K562 (cell line): Measurements from ENCODE around the gene PARS2. TPM values are rescaled to one million over a fixed set of nuclear protein-coding genes. Genes with fewer than 3 reads are reported as not detected.

ENCODE experiments used
- ATAC-seq: fragments of 200-7000 bp; cut with Tn5 transposase; 3 replicates; pipeline ENCODE4 v1.9.1; 2020; ENCODE audit warnings: moderate library complexity
- BruUV-seq: library from RNA; stranded (reverse); fragments of 400-500 nt; replicated peaks from 2 replicates; lab custom pipeline; 2021; lab: Mats Ljungman, UMichigan
- CTCF ChIA-PET: fragments of 300-600 bp; formaldehyde crosslinking; extraction: SDS; loops from one replicate; lab custom pipeline; 2021; ENCODE audit warnings: low intra/inter-chr PET ratio; lab: Yijun Ruan, JAX
- POLR2A ChIA-PET: fragments of 300-600, 350-650 bp; sonication (Branson Sonifier 250); formaldehyde crosslinking; extraction: SDS; loops from one replicate; lab custom pipeline; 2021; ENCODE audit warnings: antibody characterized with exemption, inconsistent platforms; lab: Yijun Ruan, JAX
- DNase-seq, 4 experiments: peaks; one replicate each; pipeline versions ENCODE4 v3.0.0 to v3.0.0-alpha.2; 2011 to 2018; ENCODE audit warnings: low spot score in 3 of 4, mixed read lengths in 3 of 4; ENCODE audit errors: extremely low read depth in 1 of 4
- FAIRE-seq: peaks from 2 replicates; lab custom pipeline; 2011; peaks lifted over from hg19 to GRCh38; lab: Jason Lieb, UNC
- H2AFZ ChIP-seq: 2 replicates; pipeline ENCODE4 v1.6.0; 2011; ENCODE audit warnings: low read depth, low read length, control low read depth, inconsistent platforms
- H3K27ac ChIP-seq: fragments of 200-600 bp; 3 replicates; pipeline ENCODE4 v1.8.0; 2011; ENCODE audit warnings: low read depth, mild to moderate bottlenecking, control low read depth, inconsistent platforms, low read length, moderate library complexity, mixed read lengths; ENCODE audit errors: extremely low read depth
- H3K27me3 ChIP-seq, 2 experiments: fragments of 300-600 bp in 1 of 2; 2 replicates in 1 of 2; 3 replicates in 1 of 2; pipeline versions ENCODE4 v1.6.0 to v1.8.0; 2011; ENCODE audit warnings: inconsistent platforms in 2 of 2, low read length in 2 of 2, mild to moderate bottlenecking in 1 of 2, mixed read lengths in 1 of 2, moderate library complexity in 1 of 2; ENCODE audit not compliant: control insufficient read depth in 2 of 2, insufficient read depth in 2 of 2
- H3K36me3 ChIP-seq: fragments of 300-600 bp; 3 replicates; pipeline ENCODE4 v1.8.0; 2011; ENCODE audit warnings: mild to moderate bottlenecking, low read length, inconsistent platforms; ENCODE audit not compliant: control insufficient read depth, insufficient read depth
- H3K4me1 ChIP-seq, 2 experiments: fragments of 200-600 bp in 1 of 2; replicated peaks in 1 of 2; 2 replicates in 1 of 2; 3 replicates in 1 of 2; pipeline versions ENCODE4 v1.5.1 to v1.8.0; 2011; ENCODE audit warnings: inconsistent platforms in 2 of 2, low read length in 2 of 2, mild to moderate bottlenecking in 1 of 2, mixed read lengths in 1 of 2, moderate library complexity in 1 of 2; ENCODE audit not compliant: control insufficient read depth in 2 of 2, insufficient read depth in 2 of 2
- H3K4me2 ChIP-seq: 2 replicates; pipeline ENCODE4 v1.6.1; 2011; ENCODE audit warnings: low read length, control low read depth, inconsistent platforms, mixed read lengths; ENCODE audit not compliant: insufficient read depth
- H3K4me3 ChIP-seq: fragments of 200-600 bp; sonication (generic), shearing (Covaris generic); 2 replicates; pipeline ENCODE4 v1.5.1; 2016; ENCODE audit warnings: control low read depth, inconsistent platforms
- H3K79me2 ChIP-seq: fragments of 200-600 bp; 3 replicates; pipeline ENCODE4 v1.8.0; 2011; ENCODE audit warnings: low read length, inconsistent platforms; ENCODE audit not compliant: control insufficient read depth, insufficient read depth
- H3K9ac ChIP-seq, 2 experiments: 2 replicates each; pipeline versions ENCODE4 v1.6.0 to v1.6.1; 2011; ENCODE audit warnings: low read depth in 2 of 2, low read length in 2 of 2, control low read depth in 1 of 2, inconsistent platforms in 1 of 2, mild to moderate bottlenecking in 1 of 2, mixed read lengths in 1 of 2; ENCODE audit not compliant: insufficient read depth in 1 of 2
- H3K9me1 ChIP-seq: one replicate; pipeline ENCODE4 v1.6.0; 2011; ENCODE audit warnings: inconsistent platforms, mild to moderate bottlenecking, low read length, moderate library complexity; ENCODE audit not compliant: control insufficient read depth, insufficient read depth
- H3K9me3 ChIP-seq: replicated peaks from 2 replicates; pipeline ENCODE4 v1.5.1; 2011; ENCODE audit warnings: low read depth, low read length, inconsistent platforms; ENCODE audit not compliant: control insufficient read depth, insufficient read depth
- H4K20me1 ChIP-seq: replicated peaks from 2 replicates; pipeline ENCODE4 v1.6.1; 2011; ENCODE audit warnings: low read length, inconsistent platforms, mixed read lengths; ENCODE audit not compliant: control insufficient read depth, insufficient read depth
- CBX1 ChIP-seq: sonication (generic); IDR thresholded peaks from 2 replicates; pipeline ENCODE4 v1.6.1; 2016; ENCODE audit warnings: antibody characterized with exemption, low read depth, mild to moderate bottlenecking
- CBX2 ChIP-seq: fragments of 200-600 bp; sonication (generic); IDR thresholded peaks from one replicate; pipeline ENCODE4 v1.6.1; 2012; ENCODE audit warnings: mild to moderate bottlenecking, low read length, inconsistent platforms; ENCODE audit not compliant: insufficient read depth, poor library complexity, severe bottlenecking
- E2F3 ChIP-seq: fragments of 250-450 bp; sonication (Bioruptor Pico); IDR thresholded peaks from 2 replicates; pipeline ENCODE4 v1.4.0; 2020; ENCODE audit warnings: mild to moderate bottlenecking
- MTA1 ChIP-seq: fragments of 450-650 bp; IDR thresholded peaks from 2 replicates; pipeline ENCODE4 v1.6.1; 2017; ENCODE audit warnings: borderline replicate concordance
- RBM25 ChIP-seq: fragments of 200-400 bp; formaldehyde crosslinking; IDR thresholded peaks from 2 replicates; pipeline ENCODE4 v1.6.1; 2018; ENCODE audit warnings: low read length, low read depth, moderate library complexity; ENCODE audit not compliant: severe bottlenecking
- ZNF124 ChIP-seq: sonication (generic); formaldehyde crosslinking; IDR thresholded peaks from 2 replicates; pipeline ENCODE4 v1.8.1; 2022; ENCODE audit warnings: missing genetic modification reagents
- ZNF197 ChIP-seq: fragments of 200-800 bp; sonication (Bioruptor generic); IDR thresholded peaks from 2 replicates; pipeline ENCODE4 v1.6.1; 2016; ENCODE audit warnings: low read depth, missing genetic modification characterization, missing compliant biosample characterization
- ZNF217 ChIP-seq: sonication (generic); formaldehyde crosslinking; IDR thresholded peaks from 2 replicates; pipeline ENCODE4 v1.8.0; 2022; ENCODE audit warnings: mild to moderate bottlenecking, missing genetic modification reagents
- WGBS: fragments of 100-300 bp; shearing (Covaris generic); methylation state at CpG from one replicate; pipeline ENCODE4 v1.1.6; 2016; ENCODE audit warnings: low coverage, mixed read lengths; ENCODE audit not compliant: insufficient coverage; ENCODE audit errors: missing lambda C conversion rate; 5-methylcytosine and 5-hydroxymethylcytosine counted together
- in situ Hi-C: fragments of 300-500 bp; cut with MboI; formaldehyde crosslinking; loops from 4 replicates; pipeline ENCODE4 v1.15.0; 2018; ENCODE audit warnings: inconsistent platforms, mixed read lengths
- intact Hi-C: fragments of 100-400 bp; cut with micrococcal nuclease; formaldehyde crosslinking; loops from 2 replicates; pipeline ENCODE4 v1.14.2; 2022
- polyA plus RNA-seq, 8 experiments: library from polyadenylated mRNA; depleted of rRNA in 4 of 8; stranded (reverse) in 5 of 8; unstranded in 3 of 8; fragments of >200 nt; fragmentation: Nextera tagmentation in 2 of 8; fragmentation: Illumina TruSeq in 1 of 8; extraction: Ambion mirVana in 2 of 8; extraction: Trizol in 1 of 8; gene quantifications; 2 replicates each; pipeline versions ENCODE4 v1.2.1 to v1.2.3, GENCODE V29; 2011 to 2014; ENCODE audit warnings: inconsistent platforms in 1 of 8, missing spikeins in 1 of 8
- total RNA-seq, 7 experiments: library from RNA; depleted of rRNA in 6 of 7; stranded (reverse); fragments of >200 nt in 6 of 7; fragmentation: Illumina TruSeq in 2 of 7; extraction: Trizol in 2 of 7; gene quantifications; 2 replicates each; pipeline versions ENCODE4 v1.2.1 to v1.2.3, GENCODE V29; 2011 to 2021; ENCODE audit warnings: low replicate concordance in 1 of 7
- TF ChIP-seq, protein P1 (sequence below): fragments of 450-650 bp; IDR thresholded peaks from 2 replicates; pipeline ENCODE4 v1.6.1; 2017; ENCODE audit warnings: antibody characterized with exemption, mild to moderate bottlenecking
- TF ChIP-seq, protein P2 (sequence below): IDR thresholded peaks from 2 replicates; pipeline ENCODE4 v1.6.1; 2012; ENCODE audit warnings: low read depth, low read length, improper control_type of control experiment, borderline replicate concordance

Gene PARS2
- total and polyA plus RNA-seq, 9 of the 15 experiments (the other 6 are each of a cell fraction or from before 2014, with no cell fraction given) = 6.3 to 12.4 (median 7.9) TPM

DNA sequence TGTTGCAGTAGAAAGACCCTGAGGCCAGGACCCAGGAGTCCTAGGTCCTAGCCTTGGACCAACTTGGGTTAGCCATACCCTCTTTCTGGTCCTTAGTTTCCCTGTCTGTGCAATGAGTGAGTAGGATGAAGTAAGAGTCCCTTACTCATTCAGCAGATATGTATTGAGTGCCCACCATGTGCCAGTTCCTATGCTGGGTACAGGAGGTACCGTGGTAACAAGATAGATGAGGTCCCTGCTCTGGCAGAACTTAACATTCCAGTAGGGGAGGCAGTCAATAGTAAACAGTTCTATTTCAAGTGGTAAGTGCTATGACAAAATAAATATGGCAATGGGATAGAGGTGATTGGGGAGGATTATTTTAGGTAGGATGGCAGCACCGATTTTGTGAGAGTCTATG lies 18.3 kb upstream of the PARS2 start:
- H3K4me3 ChIP-seq = no peak overlapping the region
- intact Hi-C loops = no loop called here
- no peak overlapping the region for H3K27ac ChIP-seq
- no peak overlapping the region for H2AFZ ChIP-seq
- CTCF ChIA-PET = no interaction called here
- no peaks in the 10 kb centered on the region for H3K36me3 ChIP-seq
- no peak overlapping the region for H3K9ac ChIP-seq
- no peaks in the 10 kb centered on the region for H3K9me1 ChIP-seq
- peaks cover 30 to 41% of the 10 kb centered on the region in 2 experiments for H3K27me3 ChIP-seq
- BruUV-seq = no TSS peak
- FAIRE-seq (no peak), DNase-seq (no peak), ATAC-seq (no peak)
- H3K4me1 ChIP-seq = peaks cover 0 to 9% of the 10 kb centered on the region in 2 experiments; a peak in 3 of 5 replicates
- no peaks in the 10 kb centered on the region for H3K9me3 ChIP-seq
- POLR2A ChIA-PET = interaction anchor here (2.4 kb wide), 1 partner anchor 17 kb away, joined by 9 read pairs; no protein-coding TSS in a partner anchor
- no peak overlapping the region for H3K4me2 ChIP-seq
- in situ Hi-C loops = no loop called here
- H4K20me1 ChIP-seq = no peaks in the 10 kb centered on the region
- no peak for TF ChIP-seq MTA1
- no peak for TF ChIP-seq ZNF124 (CRISPR knock-in tag)
- no peak for TF ChIP-seq CBX1
- TF ChIP-seq CBX2 = no peak
- no peak for TF ChIP-seq RBM25
- TF ChIP-seq, protein P1, sequence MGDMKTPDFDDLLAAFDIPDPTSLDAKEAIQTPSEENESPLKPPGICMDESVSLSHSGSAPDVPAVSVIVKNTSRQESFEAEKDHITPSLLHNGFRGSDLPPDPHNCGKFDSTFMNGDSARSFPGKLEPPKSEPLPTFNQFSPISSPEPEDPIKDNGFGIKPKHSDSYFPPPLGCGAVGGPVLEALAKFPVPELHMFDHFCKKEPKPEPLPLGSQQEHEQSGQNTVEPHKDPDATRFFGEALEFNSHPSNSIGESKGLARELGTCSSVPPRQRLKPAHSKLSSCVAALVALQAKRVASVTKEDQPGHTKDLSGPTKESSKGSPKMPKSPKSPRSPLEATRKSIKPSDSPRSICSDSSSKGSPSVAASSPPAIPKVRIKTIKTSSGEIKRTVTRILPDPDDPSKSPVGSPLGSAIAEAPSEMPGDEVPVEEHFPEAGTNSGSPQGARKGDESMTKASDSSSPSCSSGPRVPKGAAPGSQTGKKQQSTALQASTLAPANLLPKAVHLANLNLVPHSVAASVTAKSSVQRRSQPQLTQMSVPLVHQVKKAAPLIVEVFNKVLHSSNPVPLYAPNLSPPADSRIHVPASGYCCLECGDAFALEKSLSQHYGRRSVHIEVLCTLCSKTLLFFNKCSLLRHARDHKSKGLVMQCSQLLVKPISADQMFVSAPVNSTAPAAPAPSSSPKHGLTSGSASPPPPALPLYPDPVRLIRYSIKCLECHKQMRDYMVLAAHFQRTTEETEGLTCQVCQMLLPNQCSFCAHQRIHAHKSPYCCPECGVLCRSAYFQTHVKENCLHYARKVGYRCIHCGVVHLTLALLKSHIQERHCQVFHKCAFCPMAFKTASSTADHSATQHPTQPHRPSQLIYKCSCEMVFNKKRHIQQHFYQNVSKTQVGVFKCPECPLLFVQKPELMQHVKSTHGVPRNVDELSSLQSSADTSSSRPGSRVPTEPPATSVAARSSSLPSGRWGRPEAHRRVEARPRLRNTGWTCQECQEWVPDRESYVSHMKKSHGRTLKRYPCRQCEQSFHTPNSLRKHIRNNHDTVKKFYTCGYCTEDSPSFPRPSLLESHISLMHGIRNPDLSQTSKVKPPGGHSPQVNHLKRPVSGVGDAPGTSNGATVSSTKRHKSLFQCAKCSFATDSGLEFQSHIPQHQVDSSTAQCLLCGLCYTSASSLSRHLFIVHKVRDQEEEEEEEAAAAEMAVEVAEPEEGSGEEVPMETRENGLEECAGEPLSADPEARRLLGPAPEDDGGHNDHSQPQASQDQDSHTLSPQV = no peak
- TF ChIP-seq ZNF197 = no peak
- TF ChIP-seq, protein P2, sequence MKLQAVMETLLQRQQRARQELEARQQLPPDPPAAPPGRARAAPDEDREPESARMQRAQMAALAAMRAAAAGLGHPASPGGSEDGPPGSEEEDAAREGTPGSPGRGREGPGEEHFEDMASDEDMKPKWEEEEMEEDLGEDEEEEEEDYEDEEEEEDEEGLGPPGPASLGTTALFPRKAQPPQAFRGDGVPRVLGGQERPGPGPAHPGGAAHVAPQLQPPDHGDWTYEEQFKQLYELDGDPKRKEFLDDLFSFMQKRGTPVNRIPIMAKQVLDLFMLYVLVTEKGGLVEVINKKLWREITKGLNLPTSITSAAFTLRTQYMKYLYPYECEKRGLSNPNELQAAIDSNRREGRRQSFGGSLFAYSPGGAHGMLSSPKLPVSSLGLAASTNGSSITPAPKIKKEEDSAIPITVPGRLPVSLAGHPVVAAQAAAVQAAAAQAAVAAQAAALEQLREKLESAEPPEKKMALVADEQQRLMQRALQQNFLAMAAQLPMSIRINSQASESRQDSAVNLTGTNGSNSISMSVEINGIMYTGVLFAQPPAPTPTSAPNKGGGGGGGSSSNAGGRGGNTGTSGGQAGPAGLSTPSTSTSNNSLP = no peak
- no peak for TF ChIP-seq ZNF217 (CRISPR knock-in tag)
- no peak for TF ChIP-seq E2F3 (CRISPR knock-in tag)
- WGBS = 0% methylated on average over 2 of the region's 2 CpGs
- no peaks in the 10 kb centered on the region for H3K79me2 ChIP-seq
